Measurements from ENCODE around the gene ABTB2. TPM values are rescaled to one million over a fixed set of nuclear protein-coding genes. Genes with fewer than 3 reads are reported as not detected.

Gene ABTB2
- total RNA-seq, 1 experiment from 2014 or later: 46.3 TPM

DNA sequence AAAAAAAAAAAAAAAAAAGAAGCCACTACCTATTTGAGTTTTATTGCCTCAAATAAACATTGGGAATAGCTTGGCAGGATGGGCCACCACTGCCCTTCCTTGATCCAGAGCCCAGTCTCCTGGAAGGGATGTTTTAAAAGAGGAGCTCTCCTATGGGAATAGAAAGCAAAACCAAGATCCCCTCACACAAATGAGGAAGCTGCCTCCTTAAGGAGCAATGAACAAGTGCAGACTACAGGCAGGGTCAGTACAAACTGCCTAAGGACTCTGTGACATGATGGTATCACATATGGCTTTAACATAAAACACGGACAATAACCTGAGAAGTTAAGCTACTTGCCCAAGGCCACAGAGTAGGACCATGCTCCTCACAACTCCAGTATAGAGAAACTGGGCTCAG lies 131.6 kb downstream of the ABTB2 start:
- no peak overlapping the region for H3K4me3 ChIP-seq (ENCODE audit: low read depth, low read length, poor library complexity, severe bottlenecking)
- no peak overlapping the region for H3K27ac ChIP-seq (ENCODE audit: low read depth, low read length, poor library complexity, severe bottlenecking)
- POLR2A ChIA-PET (ENCODE audit: low non-redundant PET): interaction anchor here (0.6 kb wide), 2 partner anchors 9 to 36 kb away, joined by 13 to 16 read pairs; no protein-coding TSS in a partner anchor
- TF ChIP-seq, protein P1, sequence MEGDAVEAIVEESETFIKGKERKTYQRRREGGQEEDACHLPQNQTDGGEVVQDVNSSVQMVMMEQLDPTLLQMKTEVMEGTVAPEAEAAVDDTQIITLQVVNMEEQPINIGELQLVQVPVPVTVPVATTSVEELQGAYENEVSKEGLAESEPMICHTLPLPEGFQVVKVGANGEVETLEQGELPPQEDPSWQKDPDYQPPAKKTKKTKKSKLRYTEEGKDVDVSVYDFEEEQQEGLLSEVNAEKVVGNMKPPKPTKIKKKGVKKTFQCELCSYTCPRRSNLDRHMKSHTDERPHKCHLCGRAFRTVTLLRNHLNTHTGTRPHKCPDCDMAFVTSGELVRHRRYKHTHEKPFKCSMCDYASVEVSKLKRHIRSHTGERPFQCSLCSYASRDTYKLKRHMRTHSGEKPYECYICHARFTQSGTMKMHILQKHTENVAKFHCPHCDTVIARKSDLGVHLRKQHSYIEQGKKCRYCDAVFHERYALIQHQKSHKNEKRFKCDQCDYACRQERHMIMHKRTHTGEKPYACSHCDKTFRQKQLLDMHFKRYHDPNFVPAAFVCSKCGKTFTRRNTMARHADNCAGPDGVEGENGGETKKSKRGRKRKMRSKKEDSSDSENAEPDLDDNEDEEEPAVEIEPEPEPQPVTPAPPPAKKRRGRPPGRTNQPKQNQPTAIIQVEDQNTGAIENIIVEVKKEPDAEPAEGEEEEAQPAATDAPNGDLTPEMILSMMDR (conservative IDR thresholded peaks at IDR 0.05; ENCODE audit: low read depth, low read length): 0 out of 2 replicates have a peak, but pooled peaks have one; percentile 18
- TF ChIP-seq EZH2 (IDR thresholded peaks at IDR 0.05; ENCODE audit: borderline replicate concordance, low read depth, low read length, poor library complexity, severe bottlenecking): no peak
- H3K36me3 ChIP-seq (ENCODE audit: insufficient read depth, low read length, poor library complexity, severe bottlenecking): no peaks in the 10 kb centered on the region
- no peaks in the 10 kb centered on the region for H3K9me3 ChIP-seq (ENCODE audit: low read depth, low read length, poor library complexity, severe bottlenecking)
- intact Hi-C loops (cut with micrococcal nuclease; ENCODE audit: unreplicated experiment): no loop called here
- DNase-seq (ENCODE audit: low spot score): no peak
- no TSS peak for BruUV-seq (replicated peaks)
- H3K27me3 ChIP-seq (replicated peaks; ENCODE audit: insufficient read depth, low read depth, low read length, poor library complexity): no peaks in the 10 kb centered on the region
- peaks cover 14% of the 10 kb centered on the region for H3K4me1 ChIP-seq (ENCODE audit: insufficient read depth, low read length, poor library complexity, severe bottlenecking)
- CTCF ChIA-PET: interaction anchor here (0.5 to 1.1 kb wide), 4 partner anchors 31 to 244 kb away, joined by 3 to 8 read pairs (median 3); no protein-coding TSS in a partner anchor

DNA sequence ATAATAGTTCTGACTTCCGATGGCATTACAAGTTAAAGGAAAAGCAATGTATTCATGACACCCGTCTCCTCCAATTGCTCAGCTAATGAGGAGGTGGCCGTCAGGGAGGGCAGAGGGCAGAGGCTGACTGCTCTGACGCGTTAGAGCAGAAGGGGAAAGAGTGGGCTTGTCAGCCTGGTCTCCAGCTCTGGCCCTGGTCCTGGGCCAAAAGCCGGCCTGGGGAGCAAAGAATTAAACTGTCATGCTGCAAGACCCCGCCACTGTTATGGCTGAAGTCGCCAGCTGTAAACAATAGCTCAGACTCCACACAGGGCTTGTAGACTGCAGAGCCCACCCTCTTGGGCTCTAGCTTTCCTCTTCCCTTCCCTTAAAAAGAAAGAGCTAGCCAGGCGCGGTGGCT lies 132.7 kb downstream of the ABTB2 start:
- H3K4me1 ChIP-seq (ENCODE audit: insufficient read depth, low read length, poor library complexity, severe bottlenecking): peaks cover 14% of the 10 kb centered on the region
- no peaks in the 10 kb centered on the region for H3K27me3 ChIP-seq (replicated peaks; ENCODE audit: insufficient read depth, low read depth, low read length, poor library complexity)
- no peaks in the 10 kb centered on the region for H3K9me3 ChIP-seq (ENCODE audit: low read depth, low read length, poor library complexity, severe bottlenecking)
- no peaks in the 10 kb centered on the region for H3K36me3 ChIP-seq (ENCODE audit: insufficient read depth, low read length, poor library complexity, severe bottlenecking)
- POLR2A ChIA-PET (ENCODE audit: low non-redundant PET): no interaction called here
- TF ChIP-seq, protein P1 (conservative IDR thresholded peaks at IDR 0.05; ENCODE audit: low read depth, low read length): no peak
- no peak for TF ChIP-seq EZH2 (IDR thresholded peaks at IDR 0.05; ENCODE audit: borderline replicate concordance, low read depth, low read length, poor library complexity, severe bottlenecking)
- H3K27ac ChIP-seq (ENCODE audit: low read depth, low read length, poor library complexity, severe bottlenecking): no peak overlapping the region
- BruUV-seq (replicated peaks): no TSS peak
- no peak for DNase-seq (ENCODE audit: low spot score)
- CTCF ChIA-PET: interaction anchor here (1.1 kb wide), 1 partner anchor 38 kb away, joined by 8 read pairs; no protein-coding TSS in a partner anchor
- no peak overlapping the region for H3K4me3 ChIP-seq (ENCODE audit: low read depth, low read length, poor library complexity, severe bottlenecking)
- intact Hi-C loops (cut with micrococcal nuclease; ENCODE audit: unreplicated experiment): no loop called here

DNA sequence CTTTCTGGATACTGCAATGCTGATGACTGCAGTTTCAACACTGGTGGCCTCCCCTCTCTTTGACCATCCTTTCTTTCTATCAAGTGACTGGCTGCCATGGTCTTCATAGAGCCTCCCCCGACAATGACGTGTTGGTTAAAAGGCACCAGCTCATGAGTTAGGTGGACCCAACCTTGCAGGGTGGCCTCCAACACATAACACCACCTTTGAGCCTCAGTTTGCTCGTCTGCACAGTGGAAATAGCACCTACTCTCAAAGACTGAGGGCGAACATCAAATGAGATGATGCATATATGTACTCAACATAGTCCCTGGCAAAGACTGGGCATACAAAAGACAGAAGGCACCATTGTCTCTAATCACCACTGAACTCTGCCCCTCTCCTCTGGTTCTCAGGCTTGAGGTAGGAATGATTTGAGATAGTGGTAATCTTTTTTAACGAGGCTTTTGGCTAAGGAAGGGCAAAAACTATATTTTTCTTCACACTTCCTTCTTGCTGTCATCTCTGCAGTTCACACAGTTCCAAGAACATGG lies 133.3 kb downstream of the ABTB2 start:
- BruUV-seq (replicated peaks): no TSS peak
- peaks cover 14% of the 10 kb centered on the region for H3K4me1 ChIP-seq (ENCODE audit: insufficient read depth, low read length, poor library complexity, severe bottlenecking)
- H3K27ac ChIP-seq (ENCODE audit: low read depth, low read length, poor library complexity, severe bottlenecking): no peak overlapping the region
- no peaks in the 10 kb centered on the region for H3K27me3 ChIP-seq (replicated peaks; ENCODE audit: insufficient read depth, low read depth, low read length, poor library complexity)
- TF ChIP-seq, protein P1 (conservative IDR thresholded peaks at IDR 0.05; ENCODE audit: low read depth, low read length): no peak
- TF ChIP-seq EZH2 (IDR thresholded peaks at IDR 0.05; ENCODE audit: borderline replicate concordance, low read depth, low read length, poor library complexity, severe bottlenecking): no peak
- CTCF ChIA-PET: no interaction called here
- no peak overlapping the region for H3K4me3 ChIP-seq (ENCODE audit: low read depth, low read length, poor library complexity, severe bottlenecking)
- H3K9me3 ChIP-seq (ENCODE audit: low read depth, low read length, poor library complexity, severe bottlenecking): no peaks in the 10 kb centered on the region
- intact Hi-C loops (cut with micrococcal nuclease; ENCODE audit: unreplicated experiment): no loop called here
- no peak for DNase-seq (ENCODE audit: low spot score)
- no peaks in the 10 kb centered on the region for H3K36me3 ChIP-seq (ENCODE audit: insufficient read depth, low read length, poor library complexity, severe bottlenecking)
- POLR2A ChIA-PET (ENCODE audit: low non-redundant PET): no interaction called here

Data from A673 (cell line).